Activated CD8-positive, alpha-beta memory T cell treated with anti-CD3 and anti-CD28 coated beads, Interleukin-2, amount 50 U/mL, for 4 hours (primary cell): ENCODE results near the gene SMIM45.

Experiments
- DNase-seq: peaks from one replicate; pipeline ENCODE4 v3.0.0-alpha.2; 2020

SMIM45 gene

DNA sequence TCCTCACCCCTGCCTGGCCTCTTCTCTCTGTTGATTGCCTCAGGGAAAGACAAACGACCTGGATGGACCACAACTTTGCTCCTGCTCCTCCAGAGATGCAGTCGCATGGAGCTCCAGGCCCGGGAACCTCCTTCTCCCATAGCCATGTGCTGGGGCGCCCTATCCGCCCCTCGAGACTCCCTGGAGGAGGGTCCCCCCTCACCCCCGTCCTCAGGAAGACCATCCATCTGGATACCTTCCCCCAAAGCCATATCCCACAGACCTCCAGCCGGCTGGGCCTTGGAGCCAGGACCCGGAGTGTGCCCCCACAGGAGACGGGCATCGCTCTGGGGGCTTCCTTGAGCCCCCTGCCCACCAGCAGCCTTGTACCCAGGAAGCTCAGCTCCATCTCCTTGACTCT is 19.5 kb downstream of the SMIM45 start:
- DNase-seq: no peak

DNA sequence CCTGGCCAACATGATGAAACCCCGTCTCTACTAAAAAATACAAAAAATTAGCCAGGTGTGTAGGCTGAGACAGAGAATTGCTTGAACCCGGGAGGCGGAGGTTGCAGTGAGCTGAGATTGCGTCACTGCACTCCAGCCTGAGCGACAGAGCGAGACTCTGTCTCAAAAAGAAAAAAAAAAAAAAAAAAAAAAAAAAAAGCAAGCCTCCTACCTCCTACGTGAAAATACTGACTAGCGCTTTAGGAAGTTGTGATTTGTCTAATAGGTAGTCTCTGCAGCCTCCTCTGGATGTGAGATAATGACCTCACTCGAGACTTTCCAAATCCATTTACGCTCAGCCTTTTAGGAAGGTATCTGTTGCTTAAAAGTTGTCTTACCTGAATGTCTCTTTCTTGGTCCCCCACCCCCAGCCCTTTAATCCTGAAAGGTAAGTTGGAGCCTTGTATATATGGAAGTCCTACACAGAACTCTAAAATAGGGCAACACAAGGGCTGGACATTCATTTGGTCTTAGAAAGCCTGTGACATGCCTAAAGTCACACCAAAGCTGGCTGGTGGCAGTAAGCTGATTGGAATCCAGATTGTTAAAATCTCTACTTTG is 22.8 kb downstream of the SMIM45 start:
- no peak for DNase-seq

DNA sequence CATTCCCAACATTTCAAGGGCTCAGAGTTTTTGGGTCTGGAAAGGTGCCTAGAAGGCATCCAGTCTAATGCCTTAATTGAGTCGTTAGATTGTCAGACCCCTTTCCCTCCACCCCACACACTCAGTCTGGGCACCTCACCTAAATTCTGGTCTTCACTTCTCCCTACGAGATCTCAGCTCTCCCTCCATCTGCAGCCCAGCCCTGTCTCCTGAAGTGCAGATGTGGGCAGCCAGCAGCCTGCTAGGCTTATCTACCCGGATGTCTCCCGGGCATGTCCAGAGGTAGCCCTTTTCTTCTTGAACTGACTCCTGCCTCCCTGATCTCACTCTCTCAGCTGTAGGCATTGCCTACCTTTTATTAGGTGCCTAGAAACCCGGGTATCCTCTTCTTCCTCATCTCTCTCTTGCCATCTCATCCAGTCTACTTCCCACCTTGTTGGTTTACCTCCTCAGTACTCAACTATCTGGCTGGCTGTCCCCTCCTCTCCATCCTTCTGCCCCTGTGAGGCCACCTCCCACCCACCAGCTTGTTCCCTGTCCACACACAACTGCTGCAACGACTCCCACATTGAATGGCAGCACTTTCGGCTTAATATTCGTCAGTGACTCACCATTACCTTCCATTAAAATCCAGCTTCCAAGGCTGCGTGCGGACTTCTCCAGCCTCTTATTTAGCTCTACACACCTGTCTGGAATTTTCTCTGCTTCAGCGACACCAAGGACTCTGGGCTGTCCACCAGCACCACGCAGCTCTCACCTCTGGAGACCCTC is 23.5 kb downstream of the SMIM45 start:
- DNase-seq: no peak

DNA sequence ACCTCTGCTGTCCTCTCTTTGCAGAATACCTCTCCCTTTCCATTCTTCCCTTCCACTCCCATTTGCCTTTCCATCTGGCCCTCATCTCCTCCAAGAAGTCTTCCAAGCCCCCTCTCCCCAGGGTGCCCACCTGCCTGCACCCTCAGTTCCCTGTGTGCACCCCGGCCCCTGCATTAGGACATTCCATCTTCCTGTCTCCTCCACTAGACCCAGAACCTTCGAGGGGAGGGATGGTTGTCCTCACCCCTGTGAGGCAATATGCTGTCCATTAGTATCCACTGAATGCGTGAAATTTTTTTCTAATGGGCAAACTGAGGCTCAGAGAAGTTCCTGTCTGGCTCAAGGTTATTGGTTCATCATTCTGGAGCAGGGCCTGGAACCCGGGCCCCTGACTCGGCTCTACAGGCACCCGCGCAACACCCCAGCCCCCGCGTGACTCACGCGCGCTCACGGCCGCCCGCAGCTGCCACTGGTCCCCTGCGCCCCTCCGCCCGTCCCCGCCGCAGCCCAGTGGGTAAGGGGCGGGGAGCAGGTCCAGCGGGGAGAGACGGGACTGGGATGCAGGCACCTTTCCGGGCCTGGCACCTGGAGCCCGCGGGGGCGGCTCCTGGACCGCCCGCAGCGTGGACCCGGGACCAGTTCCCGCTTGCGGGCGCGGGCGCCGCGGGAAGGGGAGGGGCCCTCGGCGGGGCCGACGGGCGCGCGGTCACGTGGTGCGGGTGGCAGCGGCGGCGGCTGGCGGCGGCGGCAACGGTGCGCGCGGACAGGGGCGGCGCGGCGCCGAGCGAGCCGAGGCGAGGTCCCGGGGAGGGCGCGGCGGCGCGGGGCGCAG is 24.3 kb downstream of the SMIM45 start:
- DNase-seq: peak; percentile 42

DNA sequence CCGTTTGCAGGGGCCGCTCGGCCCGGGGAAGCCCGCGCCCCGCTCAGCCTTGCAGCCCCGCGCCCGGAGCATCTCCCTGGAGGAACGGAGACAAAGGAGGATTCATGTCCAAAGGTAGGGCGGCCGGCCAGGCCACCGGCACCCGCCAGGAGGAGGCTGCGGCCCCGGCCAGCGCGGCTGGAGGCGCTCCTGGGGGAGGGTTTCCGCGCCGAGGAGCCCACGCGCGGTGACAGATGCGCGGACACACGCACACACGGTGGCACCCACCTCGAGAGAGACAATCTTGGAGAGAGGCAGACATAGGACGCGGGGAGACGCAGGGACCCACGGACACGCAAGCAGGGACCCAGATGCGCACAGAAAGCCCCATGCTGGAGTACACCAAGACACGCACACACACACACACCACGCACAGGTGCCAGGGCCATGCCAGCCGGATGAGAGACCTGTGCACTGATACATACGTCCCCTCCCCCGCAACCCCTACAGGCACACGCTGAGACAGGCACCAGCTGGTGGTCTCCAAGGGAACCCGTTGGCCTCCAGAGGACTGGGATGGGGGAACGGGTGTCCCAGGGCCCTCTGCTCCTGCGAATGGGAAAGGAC is 25.1 kb downstream of the SMIM45 start:
- no peak for DNase-seq

DNA sequence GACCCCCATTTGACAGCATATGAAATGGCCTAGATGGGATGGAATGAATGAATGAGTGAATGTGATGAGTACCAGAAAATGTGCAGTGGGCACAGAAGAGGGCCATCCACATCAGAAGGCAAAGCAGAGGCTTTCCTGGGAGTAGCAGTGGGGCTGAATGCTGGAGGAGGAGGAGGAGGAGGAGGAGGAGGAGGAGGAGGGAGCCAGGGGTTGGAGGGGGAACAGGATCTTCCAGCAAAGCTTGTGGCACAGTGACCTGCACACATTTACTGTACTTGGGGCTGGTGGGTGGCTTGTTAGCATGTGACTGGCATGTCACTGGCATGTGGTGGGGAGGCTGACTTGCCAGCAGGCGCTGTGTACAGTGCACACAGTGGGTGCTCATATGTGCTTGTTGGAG is 26.8 kb downstream of the SMIM45 start:
- no peak for DNase-seq

DNA sequence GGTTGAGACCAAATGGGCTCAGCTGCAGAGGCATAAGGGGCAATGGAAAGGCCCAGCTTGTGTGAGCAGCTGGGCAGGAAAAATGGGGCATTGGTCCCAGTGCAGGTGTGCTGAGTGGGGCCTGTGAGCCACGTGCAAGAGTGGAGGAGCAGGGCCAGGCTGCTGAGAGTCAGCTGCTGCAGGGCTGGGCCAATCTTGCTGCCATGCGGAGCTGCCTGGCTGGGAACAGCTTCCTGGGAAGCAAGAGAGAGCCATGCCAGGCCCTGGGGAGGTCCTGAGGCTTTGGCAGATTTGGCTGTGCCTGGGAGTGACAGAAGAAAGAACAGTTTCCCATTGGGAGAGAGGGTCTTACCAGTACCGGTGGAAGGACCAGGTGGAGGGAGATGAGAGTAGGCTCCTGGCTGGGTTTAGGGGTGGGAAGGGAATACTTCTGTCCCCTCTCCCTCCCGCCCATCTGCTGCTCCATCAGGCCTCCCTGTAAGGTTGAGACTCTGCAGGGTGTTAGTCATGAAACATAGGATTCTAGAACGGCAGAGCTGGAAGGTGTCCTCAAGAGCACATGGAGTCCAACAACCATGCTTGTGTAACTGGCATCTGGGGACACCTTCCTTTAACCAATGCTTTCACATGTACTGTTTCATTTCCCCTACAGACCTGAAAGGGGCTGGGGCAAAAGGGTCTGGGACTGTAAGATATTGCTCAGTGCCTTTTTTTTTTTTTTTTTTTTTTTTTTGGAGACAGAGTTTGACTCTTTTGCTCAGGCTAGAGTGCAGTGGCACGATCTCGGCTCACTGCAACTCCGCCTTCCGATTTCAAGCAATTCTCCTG is 27.7 kb downstream of the SMIM45 start:
- no peak for DNase-seq

DNA sequence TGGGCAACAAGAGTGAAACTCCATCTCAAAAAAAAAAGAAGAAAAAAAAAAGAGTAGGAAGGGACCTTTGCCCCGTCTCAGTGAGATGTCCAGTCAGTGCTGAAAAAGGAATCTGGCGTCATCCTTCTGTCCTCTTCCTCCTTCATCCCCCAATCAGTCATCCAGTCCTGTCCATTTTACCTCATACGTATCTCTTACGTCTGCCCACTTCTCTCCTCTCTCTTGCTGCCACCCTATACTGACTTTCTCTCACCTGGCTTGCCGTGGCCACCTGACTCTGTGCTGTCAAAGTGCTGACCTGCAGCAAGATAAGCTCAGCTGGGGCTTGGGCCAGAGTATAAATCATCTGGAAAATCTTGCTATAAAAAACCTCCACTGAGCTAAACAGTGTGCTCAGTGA is 30.9 kb downstream of the SMIM45 start:
- no peak for DNase-seq

DNA sequence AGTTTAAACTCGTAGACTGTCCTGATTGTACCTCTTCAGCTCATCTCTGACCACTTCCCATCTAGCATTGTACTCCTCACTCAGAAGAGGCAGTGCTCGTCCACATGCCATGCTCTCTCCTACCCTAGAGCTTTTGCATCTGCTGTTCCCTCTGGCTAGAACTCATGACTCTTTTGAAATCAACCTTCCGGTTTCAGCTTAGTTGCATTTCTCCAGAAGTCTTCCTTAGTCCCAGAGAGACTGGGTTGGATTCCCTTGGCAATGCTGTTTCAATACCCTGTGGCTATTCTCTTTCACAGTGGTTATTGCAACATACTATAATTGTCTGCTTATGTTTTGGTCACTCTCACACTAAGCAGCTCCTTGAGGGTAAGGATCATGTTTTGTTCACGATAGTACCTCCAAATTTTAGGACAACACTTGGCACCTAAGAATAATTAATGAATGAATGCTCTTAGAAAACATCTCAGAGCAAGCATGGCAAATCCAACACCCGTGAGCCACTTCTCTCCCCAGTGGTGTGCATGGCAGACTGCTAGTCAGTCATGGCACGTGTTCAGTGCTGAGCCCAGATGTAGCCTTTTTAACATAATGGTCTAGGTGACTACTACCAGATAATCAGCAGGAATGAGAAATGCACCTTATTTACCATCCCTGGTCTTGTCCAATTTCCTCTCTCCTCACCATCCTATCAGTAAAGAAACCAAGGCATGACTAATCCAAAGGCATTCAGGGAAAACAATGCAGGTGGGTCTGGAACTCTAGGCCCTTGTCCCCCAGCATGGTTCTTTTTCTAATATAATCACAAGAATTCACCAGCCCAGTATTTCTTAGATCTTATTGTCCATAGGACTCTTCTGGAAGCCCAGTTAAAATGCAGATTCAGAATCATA is 31.8 kb downstream of the SMIM45 start:
- no peak for DNase-seq

DNA sequence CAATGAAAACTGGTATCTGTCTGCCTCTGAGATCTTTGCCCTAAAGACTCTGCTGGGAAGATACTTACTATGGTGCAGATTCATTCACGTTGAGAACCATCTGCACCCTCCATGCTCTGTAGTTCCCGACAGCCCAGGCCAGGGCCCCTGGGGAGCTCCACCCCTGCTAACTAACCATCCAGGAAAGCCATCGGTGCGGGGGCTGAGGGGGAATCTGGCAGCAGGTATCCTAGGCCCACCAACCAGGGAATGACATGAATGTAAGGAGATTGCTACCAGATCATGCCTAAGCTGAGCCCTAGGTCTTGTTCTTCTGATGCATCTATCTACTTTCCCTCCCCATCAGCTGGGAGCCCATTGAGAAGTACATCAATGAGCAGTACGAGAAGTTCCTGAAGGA is 35.3 kb downstream of the SMIM45 start:
- no peak for DNase-seq

DNA sequence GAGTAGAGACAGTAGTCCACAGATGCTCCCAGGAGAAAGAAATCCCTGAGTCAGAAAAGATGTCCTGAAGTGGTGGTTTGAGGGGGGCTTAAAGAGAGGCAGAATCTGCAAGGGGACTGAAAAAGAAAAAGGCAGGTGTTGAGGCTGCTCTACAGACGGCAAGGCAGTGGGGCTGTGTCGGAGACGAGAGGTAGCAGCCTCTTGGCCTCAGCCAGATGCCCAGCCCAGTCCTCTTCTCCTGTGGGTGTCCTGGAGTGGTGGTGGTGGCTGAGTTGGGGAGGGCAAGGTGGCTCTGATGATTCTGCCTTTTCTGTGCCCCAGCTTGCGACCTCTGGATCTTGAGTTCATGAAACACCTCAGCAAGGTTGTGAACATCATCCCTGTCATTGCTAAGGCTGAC is 37.3 kb downstream of the SMIM45 start:
- no peak for DNase-seq

DNA sequence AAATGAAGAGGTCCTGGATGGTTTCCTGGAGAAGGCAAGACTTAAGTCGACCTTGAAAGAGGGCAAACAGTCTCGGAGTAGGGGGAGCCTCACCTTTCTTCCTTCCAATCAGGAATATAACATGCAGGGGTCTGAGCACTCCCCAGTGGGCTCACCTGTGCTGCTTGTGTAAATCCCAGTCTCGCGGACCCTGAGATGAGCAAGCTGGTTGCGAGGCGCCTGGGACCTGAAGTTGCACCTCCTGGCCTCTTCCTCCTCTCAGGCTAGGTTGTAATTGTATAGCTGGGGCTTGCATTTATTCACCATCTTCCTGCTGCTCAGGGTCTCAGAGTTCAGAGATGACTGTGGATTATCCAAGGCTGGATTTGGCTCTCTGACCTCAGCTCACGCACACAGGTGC is 39.2 kb downstream of the SMIM45 start:
- no peak for DNase-seq

DNA sequence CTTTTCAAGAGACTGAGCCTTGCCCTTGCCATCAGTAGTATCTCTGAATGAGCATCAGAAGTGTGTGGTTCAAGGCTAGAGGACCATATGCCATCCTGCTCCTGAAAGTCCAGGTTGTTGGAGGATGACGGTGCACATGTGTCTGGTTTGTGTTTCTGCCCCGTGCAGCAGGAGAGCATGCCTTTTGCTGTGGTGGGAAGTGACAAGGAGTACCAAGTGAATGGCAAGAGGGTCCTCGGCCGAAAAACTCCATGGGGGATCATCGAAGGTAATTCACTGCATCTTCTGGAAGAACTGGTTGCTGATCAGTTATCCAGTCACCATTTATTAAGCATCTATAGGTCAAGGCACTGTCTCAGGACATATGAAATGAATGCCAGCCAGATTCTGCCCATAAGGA is 40.5 kb downstream of the SMIM45 start:
- DNase-seq: no peak

DNA sequence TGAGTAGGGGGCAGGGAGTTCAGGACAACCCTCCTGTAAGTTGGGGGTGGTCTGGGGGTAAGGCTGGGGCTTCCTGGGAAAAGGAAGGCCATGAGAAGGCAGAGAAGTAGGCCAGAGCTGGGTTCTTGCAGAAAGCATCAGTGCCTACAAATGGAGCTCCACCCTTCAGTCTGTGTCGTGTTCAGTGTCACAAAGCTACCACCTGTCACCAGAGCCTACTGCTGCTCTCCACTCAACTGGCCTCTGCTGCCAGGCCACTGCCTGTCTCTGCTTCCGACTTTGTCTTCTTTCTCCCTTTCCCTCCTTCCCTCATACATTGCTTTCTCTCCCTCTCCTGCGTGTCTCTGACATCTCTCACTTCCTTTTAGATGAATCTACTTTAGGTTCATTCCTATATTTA is 43.3 kb downstream of the SMIM45 start:
- DNase-seq: no peak

DNA sequence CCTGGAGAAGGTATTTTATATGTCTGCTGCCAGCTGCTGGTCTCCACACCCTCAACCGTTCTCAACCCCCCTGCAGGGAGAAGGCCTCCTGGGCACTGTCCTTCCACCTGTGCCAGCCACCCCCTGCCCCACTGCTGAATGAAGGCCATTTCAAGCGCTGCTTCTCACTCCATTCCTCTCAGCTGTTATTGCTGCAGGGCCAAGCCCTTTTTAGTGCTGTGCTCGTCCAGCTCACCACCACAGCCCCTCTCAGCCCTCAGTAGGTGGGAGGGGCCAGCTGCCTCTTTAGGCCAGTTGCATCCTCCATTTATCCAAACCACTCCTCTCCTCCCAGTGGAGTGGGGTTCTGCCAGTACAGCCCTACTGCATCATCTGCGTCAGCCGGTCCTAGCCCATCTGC is 44.9 kb downstream of the SMIM45 start:
- no peak for DNase-seq

DNA sequence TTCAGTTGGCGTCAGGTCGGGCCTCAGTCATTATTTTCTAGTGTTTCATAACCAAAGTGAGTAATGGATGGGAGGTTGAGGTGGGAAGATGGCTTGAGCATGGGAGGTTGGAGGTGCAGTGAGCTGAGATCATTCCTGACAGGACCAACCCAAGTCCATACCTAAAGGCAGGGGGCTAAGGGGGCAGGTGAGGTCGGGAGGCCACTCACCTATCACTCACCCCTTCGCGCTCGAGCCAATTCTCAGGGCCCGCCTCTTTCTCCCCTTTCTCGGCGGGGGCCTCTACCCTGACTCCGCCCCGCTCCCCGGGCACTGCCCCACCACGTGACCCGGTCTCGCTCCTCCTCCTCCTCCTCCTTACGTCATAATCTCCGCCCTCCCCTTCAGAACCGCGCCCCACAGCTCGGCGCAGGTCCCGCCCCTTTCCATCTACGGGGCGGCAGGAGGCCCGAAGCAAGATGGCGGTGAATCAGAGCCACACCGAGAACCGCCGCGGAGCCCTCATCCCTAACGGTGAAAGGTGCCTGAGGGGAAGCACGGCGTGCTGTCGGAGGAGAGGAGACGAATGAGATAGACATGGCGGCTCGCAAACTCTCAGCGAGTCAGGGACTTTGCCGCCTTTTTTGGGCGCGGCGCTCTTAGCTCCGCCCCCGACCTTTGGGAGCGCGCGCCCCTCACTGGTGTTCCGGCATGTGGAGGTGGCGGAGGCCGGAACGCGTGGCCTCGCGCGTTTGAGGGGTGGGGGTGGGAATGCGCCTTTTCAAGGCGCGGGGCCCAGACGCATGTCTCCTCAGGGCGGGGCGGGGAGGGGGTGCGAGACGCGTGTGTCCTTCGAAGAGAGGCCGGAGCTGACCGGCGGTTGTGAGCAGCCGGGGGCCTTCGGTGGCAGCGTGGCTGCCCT is 46.7 kb downstream of the SMIM45 start, which contains the start of gene WBP2NL:
TSS of gene WBP2NL (plus strand) at position 428 of the 901 bp plus-strand sequence. CDS start at position 459, 31 bp downstream.
- peak; percentile 88 for DNase-seq

DNA sequence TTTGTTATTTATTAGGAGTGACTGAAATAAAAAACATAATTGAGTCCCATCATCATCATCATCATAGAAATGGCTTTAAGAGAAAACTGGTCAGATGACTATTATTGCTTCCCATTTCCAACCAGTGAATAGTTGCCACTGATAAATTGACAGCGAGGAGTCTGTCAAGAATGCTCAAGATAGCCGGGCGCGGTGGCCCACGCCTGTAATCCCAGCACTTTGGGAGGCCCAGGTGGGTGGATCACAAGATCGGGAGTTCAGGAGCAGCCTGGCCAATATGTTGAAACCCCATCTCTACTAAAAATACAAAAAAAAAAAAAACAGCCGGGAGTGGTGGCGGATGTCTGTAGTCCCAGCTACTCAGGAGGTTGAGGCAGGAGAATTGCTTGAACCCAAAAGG is 48.5 kb downstream of the SMIM45 start:
- DNase-seq: no peak

DNA sequence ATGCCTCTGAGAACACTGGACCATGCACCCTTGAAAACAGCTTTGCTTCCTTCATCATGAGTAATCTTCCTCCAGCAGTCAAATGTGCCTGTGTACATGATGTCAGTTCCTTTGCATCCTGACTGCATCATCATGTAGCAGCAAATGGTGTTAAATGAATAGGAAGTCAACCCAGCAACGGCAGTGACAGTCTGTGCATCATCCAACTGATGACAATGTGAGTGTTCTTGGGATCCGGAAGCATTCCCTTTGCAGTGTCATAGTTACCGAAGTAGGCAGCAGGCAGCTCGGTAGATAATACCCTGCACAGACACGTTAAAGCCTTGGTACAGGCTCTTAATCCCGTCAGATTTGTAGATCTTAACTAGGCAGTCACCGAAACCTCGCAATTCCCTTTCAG is 49.2 kb downstream of the SMIM45 start:
- no peak for DNase-seq

DNA sequence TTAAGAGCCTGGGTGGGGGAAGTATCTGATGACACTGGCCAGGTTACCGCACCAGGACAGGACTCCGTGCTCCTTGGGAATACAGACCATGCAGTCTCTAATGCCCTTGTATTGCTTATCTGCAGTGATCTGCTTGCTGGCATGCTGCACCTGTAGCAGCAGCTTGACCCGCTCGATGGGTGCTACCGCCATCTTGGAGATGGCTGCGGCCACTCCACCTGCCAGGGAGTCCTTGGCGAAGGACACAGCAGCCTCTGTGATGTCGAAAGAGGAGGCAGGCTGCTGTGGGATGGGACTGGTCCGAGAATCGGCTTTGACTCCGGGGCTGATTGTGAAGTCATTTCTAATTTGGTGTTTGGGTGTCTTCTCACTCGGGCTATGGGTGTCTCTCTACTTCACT is 49.8 kb downstream of the SMIM45 start:
- no peak for DNase-seq

DNA sequence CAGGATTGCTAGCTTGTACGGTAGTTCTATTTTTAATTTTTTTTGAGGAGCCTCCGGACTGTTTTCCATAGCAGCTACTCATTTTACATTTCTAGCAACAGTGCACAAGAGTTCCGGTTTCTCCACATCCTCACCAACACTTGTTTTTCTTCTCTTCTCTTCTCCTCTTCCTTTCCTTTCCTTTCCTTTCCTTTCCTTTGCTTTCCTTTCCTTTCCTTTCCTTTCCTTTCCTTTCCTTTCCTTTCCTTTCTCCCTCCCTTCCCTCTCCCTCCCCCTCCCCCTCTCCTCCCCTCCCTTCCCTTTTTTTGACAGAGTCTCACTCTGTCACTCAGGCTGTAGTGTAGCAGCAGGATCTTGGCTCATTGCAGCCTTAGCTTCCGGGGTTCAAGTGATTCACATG is 56.0 kb downstream of the SMIM45 start:
- no peak for DNase-seq
